K562 treated with DMSO at 1 percent for 12 hours (cell line): ENCODE measurements around the gene KIF25. TPM values are rescaled to one million over a fixed set of nuclear protein-coding genes. Genes with fewer than 3 reads are reported as not detected.

Source experiments
- total RNA-seq: library from RNA; unstranded; fragments of 300-600 nt; gene quantifications from 2 replicates; pipeline ENCODE4 v1.2.3, GENCODE V29; 2022; ENCODE audit not compliant: insufficient read depth

KIF25 gene
- total RNA-seq: not detected in 2 replicates

GRCh38 chr6:167997642-167998041 is at the start of gene KIF25:
Gene KIF25 (plus strand): TSS chr6:167997671. CDS start chr6:168029586, 31,915 bp downstream.

GRCh38 chr6:168078943-168079405 is 81.5 kb downstream of the KIF25 start, which contains the start of gene FRMD1:
Gene FRMD1 (minus strand): TSS chr6:168079212. CDS start chr6:168079094, 118 bp downstream.

Other genes with a start within 250 kb of the KIF25 start
- gene AFDN, start 170.8 kb upstream of the KIF25 start, total RNA-seq: 30.1 and 119 TPM in 2 replicates
- gene FRMD1, start 81.5 kb downstream of the KIF25 start, total RNA-seq: not detected in 2 replicates